ENCODE results near the gene AHI1. TPM values are rescaled to one million over a fixed set of nuclear protein-coding genes. Genes with fewer than 3 reads are reported as not detected.

The AHI1 gene
- total RNA-seq, 2 experiments from 2014 or later: 21.4 to 33.9 TPM

GRCh38 chr6:135522965-135523692, 25.6 kb upstream of the AHI1 start:
- POLR2A ChIA-PET: no interaction called here
- H3K9me3 ChIP-seq (ENCODE audit: low read length): no peaks in the 10 kb centered on the region
- TF ChIP-seq EZH2phosphoT487 (IDR thresholded peaks at IDR 0.05; ENCODE audit: borderline replicate concordance, low read depth, low read length) (no peak), CTCF (conservative IDR thresholded peaks at IDR 0.05; ENCODE audit: low read length) (no peak)
- no peaks in the 10 kb centered on the region for H4K20me1 ChIP-seq (ENCODE audit: insufficient read depth, low read length)
- no peaks in the 10 kb centered on the region for H3K36me3 ChIP-seq (ENCODE audit: insufficient read depth, low read length)
- CTCF ChIA-PET (ENCODE audit: unreplicated experiment): no interaction called here
- H2AFZ ChIP-seq (ENCODE audit: low read length): no peak overlapping the region
- H3K4me1 ChIP-seq (ENCODE audit: insufficient read depth, low read length, poor library complexity, severe bottlenecking): no peaks in the 10 kb centered on the region
- H3K9me2 ChIP-seq (ENCODE audit: insufficient read depth, low read length): no peaks in the 10 kb centered on the region
- intact Hi-C loops (cut with micrococcal nuclease; ENCODE audit: unreplicated experiment): no loop called here
- H3K4me2 ChIP-seq (ENCODE audit: low read length): no peak overlapping the region
- H3K4me3 ChIP-seq (ENCODE audit: low read depth, low read length, poor library complexity, severe bottlenecking): no peak overlapping the region
- DNase-seq (ENCODE audit: low spot score): no peak
- no peaks in the 10 kb centered on the region for H3K79me2 ChIP-seq (ENCODE audit: insufficient read depth, low read depth, low read length)
- H3K27ac ChIP-seq (ENCODE audit: low read depth, low read length, poor library complexity, severe bottlenecking): no peak overlapping the region
- no TSS peak for BruUV-seq (replicated peaks)

- POLR2A ChIA-PET: no interaction called here
- no TSS peak for BruUV-seq (replicated peaks)
These were observed 23.9 kb upstream of the AHI1 start for GRCh38 chr6:135521431-135521830.

More at GRCh38 chr6:135521431-135521830, 23.9 kb upstream of the AHI1 start:
- TF ChIP-seq CTCF (conservative IDR thresholded peaks at IDR 0.05; ENCODE audit: low read length): no peak
- TF ChIP-seq EZH2phosphoT487 (IDR thresholded peaks at IDR 0.05; ENCODE audit: borderline replicate concordance, low read depth, low read length): no peak
- Histone ChIP-seq H3K36me3 (ENCODE audit: insufficient read depth, low read length) (no peaks in the 10 kb centered on the region), H3K4me3 (ENCODE audit: low read depth, low read length, poor library complexity, severe bottlenecking) (no peak overlapping the region), H3K79me2 (ENCODE audit: insufficient read depth, low read depth, low read length) (no peaks in the 10 kb centered on the region), H3K9me3 (ENCODE audit: low read length) (no peaks in the 10 kb centered on the region), H3K4me2 (ENCODE audit: low read length) (no peak overlapping the region), H4K20me1 (ENCODE audit: insufficient read depth, low read length) (no peaks in the 10 kb centered on the region), H2AFZ (ENCODE audit: low read length) (no peak overlapping the region), H3K27ac (ENCODE audit: low read depth, low read length, poor library complexity, severe bottlenecking) (no peak overlapping the region), H3K4me1 (ENCODE audit: insufficient read depth, low read length, poor library complexity, severe bottlenecking) (no peaks in the 10 kb centered on the region), H3K9me2 (ENCODE audit: insufficient read depth, low read length) (no peaks in the 10 kb centered on the region)
- no peak for DNase-seq (ENCODE audit: low spot score)
- intact Hi-C loops (cut with micrococcal nuclease; ENCODE audit: unreplicated experiment): no loop called here
- CTCF ChIA-PET (ENCODE audit: unreplicated experiment): no interaction called here
